NCI-H2107 (cell line): ENCODE results near the gene PPP2R5C.

ENCODE experiments used
- DNase-seq: peaks from one replicate; lab custom pipeline; 2025; lab: John Stamatoyannopoulos, UW

The PPP2R5C gene

DNA sequence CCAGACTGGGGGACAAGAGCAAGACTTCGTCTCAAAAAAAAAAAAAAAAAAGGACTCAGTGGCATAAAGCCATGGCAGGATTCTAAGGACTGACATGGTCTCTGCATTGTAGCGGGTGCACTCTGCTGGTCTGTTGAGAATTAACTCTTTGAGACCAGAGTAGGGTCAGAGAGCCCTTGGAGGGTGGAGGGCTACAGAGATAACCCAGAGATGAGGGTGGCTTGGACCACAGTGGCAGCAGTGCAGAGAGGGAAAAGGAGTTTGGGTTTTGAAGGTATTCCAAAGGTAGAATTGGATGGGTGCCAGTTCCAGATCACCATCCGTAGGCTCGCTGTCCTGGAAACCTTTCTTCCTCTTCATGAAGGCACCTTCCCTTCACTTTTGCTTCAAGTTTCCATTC is 188.6 kb downstream of the PPP2R5C start:
- no peak for DNase-seq

GRCh38 chr14:101950516-101951215 is 189.2 kb downstream of the PPP2R5C start:
- no peak for DNase-seq

DNA sequence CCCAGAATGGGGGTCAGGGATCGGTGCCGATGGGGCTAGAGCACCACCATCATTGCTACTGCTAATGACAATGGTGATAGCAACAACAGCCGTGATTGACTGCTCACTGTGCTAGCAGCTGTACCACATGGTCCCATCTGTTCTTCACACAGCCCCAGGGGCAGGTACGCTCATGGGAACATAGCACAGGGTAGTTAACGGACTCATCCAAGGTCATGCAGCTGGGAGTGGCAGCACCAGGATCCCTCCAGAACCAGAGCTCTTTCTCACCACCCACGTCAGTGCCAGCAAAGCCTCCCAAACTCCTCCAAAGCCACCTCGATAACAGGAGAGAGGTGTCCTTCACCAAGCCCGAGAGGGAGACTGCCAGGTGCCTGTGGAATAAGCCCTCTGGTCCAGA is 191.6 kb downstream of the PPP2R5C start:
- DNase-seq, result no peak

DNA sequence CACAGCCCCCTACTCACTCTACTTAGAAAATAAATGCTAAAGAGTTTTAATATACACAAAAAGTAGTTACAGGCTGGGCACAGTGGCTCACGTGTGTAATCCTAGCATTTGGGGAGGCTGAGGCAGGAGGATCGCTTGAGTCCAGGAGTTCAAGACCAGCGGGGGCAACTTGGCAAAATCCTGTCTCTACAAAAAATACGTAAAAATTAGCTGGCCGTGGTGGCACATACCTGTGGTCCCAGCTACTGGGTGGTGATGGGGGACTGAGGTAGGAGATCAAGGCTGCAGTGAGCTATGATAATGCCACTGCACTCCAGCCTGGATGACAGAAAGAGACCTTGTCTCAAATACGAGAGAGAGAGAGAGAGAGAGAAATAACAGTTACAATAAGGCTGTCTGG is 193.0 kb downstream of the PPP2R5C start:
- no peak for DNase-seq

GRCh38 chr14:101955695-101956161 is 194.2 kb downstream of the PPP2R5C start:
- DNase-seq, result no peak

GRCh38 chr14:101956179-101956885 is 194.8 kb downstream of the PPP2R5C start:
- no peak for DNase-seq

DNA sequence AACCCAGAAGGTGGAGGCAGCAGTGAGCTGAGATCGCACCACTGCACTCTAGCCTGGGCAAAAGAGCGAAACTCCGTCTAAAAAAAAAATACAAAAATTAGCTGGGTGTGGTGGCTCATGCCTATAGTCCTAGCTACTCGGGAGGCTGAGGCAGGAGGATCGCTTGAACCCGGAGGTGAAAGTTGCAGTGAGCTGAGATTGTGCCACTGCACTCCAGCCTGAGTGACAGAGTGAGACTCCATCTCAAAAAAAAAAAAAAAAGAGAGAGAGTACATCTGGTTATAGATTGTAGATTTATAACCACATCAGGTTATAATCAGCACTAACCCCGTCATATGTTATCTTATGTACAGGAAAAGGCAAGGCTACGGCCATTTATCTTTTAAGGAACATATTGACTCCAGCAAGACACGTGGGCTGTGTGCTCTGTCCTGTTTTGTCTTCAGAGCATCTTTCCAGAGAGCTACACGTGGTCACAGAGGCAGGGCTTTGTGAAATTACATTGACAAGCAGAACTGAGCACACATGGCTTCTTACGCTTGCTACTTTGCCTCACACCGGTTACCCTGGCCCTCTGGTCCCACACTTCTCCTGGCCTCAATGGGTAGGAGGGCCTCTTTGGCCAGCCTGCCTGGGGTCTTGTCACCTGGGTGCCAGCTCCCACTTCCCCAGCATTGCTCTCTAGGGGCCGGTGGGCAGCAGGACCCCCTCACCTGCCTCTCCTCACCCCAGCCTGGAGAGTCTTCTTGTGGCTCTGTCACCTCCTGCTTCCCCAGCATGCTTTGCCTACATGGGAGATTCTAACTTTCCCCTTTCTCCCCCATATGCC is 196.1 kb downstream of the PPP2R5C start:
- DNase-seq, result no peak

DNA sequence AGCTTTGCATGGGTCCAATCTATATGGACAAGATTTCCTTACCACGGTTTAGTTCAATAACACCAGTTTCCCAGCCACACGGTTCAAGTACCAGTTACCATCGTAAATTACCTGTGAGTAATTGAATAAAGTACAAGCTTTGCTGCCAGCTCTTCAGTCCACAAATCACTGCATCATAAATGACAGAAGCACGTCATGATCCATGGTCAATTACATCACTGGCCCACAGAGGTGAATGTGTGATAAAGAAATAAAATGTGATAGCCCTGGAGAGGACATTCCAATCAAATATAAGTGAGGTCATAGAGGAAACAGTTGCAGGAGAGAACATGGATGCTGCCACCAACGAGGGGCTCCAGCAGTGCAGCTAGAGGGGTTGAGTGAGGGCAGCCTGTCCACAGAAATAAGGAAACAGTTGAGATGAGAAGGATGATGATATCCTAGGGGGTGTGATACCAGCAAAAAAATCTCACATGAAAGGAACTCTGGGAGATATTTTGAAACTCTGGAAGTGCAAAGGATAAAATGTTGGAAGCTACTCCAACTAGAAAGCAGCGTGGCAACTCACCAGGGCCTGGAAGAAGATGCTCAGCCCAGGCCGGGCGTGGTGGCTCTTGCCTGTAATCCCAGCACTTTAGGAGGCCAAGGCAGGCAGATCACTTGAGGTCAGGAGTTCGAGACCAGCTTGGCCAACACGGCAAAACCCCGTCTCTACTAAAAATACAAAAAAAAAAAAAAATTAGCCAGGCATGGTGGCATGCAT is 197.1 kb downstream of the PPP2R5C start:
- no peak for DNase-seq

GRCh38 chr14:101959277-101959676 is 197.8 kb downstream of the PPP2R5C start:
- DNase-seq, result no peak

DNA sequence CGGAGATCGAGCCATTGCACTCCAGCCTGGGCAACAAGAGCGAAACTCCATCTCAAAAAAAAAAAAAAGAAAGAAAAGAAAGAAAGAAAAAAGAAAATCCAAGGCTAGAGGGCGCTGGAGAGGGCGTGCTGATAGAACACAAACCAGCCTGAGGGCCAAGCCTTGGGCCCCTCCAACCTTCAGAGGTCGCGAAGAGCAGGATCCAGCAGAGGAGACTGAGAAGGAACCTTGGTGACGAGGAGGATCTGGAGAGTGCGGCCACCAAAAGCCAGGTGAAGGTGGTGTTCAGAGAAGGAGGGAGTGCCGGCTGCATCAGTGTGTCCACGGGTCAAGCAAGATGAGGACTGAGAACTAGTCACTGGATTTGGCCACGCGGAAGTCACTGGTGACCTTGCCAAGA is 198.7 kb downstream of the PPP2R5C start:
- DNase-seq, result no peak

DNA sequence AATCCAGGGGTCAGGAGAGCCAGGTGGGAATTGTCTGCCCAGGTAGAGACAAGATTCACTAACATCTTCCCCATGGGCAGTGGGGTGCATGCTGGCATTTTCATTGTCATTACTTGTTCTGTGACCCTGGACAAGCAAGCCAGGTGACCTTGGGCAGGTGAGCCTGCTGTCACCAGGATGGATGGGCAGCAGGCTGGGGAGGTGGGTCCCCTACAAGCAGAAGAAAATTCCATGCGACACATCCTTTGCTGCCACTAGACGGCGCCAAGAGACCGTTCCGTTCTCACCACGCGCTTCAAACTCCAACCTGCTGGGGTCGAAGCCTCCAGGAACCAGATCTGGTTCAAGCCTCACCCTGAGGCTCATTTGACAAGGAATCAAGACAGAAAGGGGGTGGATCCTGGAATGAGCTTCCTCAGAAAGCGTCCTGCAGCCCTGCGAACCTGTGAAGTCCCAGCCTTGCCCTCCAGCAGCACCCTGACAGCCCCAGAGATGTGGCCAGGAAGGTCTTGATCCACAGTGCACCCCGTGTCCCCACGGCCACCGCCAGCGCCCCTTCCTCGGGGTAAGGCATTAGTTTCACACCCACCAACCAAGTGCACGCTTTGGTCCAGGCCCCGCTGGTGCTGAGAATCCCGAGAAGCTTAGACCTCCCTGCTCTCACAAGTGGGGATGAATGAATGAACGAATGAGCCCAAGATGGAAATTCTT is 199.7 kb downstream of the PPP2R5C start:
- DNase-seq, result peak; percentile 58

- no peak for DNase-seq
Observed at GRCh38 chr14:101961746-101962502, 200.4 kb downstream of the PPP2R5C start.

GRCh38 chr14:101962503-101962874 is 201.0 kb downstream of the PPP2R5C start:
- peak; percentile 79 for DNase-seq

- no peak for DNase-seq
Observed at GRCh38 chr14:101963052-101963451, 201.5 kb downstream of the PPP2R5C start.

GRCh38 chr14:101963656-101964296 is 202.3 kb downstream of the PPP2R5C start:
- no peak for DNase-seq

DNA sequence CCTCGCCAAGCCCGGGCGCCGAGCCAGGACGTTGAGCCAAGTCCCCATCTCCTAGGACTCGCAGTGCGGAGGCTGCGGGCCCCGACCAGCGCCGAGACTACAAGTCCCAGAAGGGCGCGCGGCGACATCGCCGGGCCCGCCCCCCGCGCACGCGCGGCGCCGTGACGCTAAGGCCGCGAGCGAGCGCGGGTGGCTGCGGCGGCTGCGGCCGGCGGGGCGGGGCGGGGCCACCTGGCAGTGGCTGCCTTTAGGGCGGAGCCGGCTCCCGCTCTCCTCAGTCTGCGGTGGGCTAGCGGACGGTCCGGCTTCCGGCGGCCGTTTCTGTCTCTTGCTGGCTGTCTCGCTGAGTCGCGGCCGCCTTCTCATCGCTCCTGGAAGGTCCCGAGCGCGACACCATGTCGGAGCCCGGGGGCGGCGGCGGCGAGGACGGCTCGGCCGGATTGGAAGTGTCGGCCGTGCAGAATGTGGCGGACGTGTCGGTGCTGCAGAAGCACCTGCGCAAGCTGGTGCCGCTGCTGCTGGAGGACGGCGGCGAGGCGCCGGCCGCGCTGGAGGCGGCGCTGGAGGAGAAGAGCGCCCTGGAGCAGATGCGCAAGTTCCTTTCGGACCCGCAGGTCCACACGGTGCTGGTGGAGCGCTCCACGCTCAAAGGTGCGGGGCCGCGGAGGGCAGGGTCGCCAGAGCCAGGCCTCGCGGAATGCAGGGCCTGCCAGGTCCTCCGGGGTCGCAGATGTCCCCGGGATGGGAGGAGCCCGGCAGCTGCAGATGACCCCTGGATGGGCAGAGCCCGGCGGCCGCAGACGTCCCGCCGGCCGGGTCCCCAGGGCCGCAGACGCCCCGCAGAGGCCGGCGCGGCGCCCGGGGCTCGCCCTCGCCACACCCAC is 203.0 kb downstream of the PPP2R5C start, which contains the start of gene DYNC1H1:
TSS of gene DYNC1H1 (plus strand) at position 277 of the 884 bp plus-strand sequence. CDS start at position 396, 119 bp downstream.
- peak; percentile 89 for DNase-seq

GRCh38 chr14:101965181-101965544 is 203.7 kb downstream of the PPP2R5C start:
- DNase-seq, result peak; percentile 56

- DNase-seq, result no peak
Observed at GRCh38 chr14:101965770-101966722, 204.5 kb downstream of the PPP2R5C start.
